Ishikawa (cell line): Measurements from ENCODE around the gene BPHL.

ENCODE experiments used
- CREB1 ChIP-seq: IDR thresholded peaks from 2 replicates; pipeline ENCODE4 v1.6.1; 2012; ENCODE audit warnings: low read depth
- EGR1 ChIP-seq: IDR thresholded peaks from 2 replicates; pipeline ENCODE4 v1.6.1; 2012
- FOXM1 ChIP-seq: IDR thresholded peaks from 2 replicates; pipeline ENCODE4 v1.6.1; 2012; ENCODE audit warnings: low read depth, borderline replicate concordance
- NFIC ChIP-seq: IDR thresholded peaks from 2 replicates; pipeline ENCODE4 v1.6.1; 2012
- RAD21 ChIP-seq: IDR thresholded peaks from 2 replicates; pipeline ENCODE4 v1.6.1; 2012; ENCODE audit warnings: low read depth
- TAF1 ChIP-seq: IDR thresholded peaks from 2 replicates; pipeline ENCODE4 v1.6.1; 2012; ENCODE audit warnings: low read depth, mild to moderate bottlenecking
- TEAD4 ChIP-seq: IDR thresholded peaks from 2 replicates; pipeline ENCODE4 v1.6.1; 2012
- YY1 ChIP-seq: IDR thresholded peaks from 2 replicates; pipeline ENCODE4 v1.6.1; 2012; ENCODE audit warnings: low read depth
- ZBTB7A ChIP-seq: IDR thresholded peaks from 2 replicates; pipeline ENCODE4 v1.6.1; 2012; ENCODE audit warnings: low read depth
- TF ChIP-seq, protein P1 (sequence below): IDR thresholded peaks from 2 replicates; pipeline ENCODE4 v1.6.1; 2012; ENCODE audit warnings: low read depth, mild to moderate bottlenecking
- TF ChIP-seq, protein P2 (sequence below): IDR thresholded peaks from 2 replicates; pipeline ENCODE4 v1.6.1; 2012
- TF ChIP-seq, protein P3 (sequence below): IDR thresholded peaks from 2 replicates; pipeline ENCODE4 v1.6.1; 2012

DNA sequence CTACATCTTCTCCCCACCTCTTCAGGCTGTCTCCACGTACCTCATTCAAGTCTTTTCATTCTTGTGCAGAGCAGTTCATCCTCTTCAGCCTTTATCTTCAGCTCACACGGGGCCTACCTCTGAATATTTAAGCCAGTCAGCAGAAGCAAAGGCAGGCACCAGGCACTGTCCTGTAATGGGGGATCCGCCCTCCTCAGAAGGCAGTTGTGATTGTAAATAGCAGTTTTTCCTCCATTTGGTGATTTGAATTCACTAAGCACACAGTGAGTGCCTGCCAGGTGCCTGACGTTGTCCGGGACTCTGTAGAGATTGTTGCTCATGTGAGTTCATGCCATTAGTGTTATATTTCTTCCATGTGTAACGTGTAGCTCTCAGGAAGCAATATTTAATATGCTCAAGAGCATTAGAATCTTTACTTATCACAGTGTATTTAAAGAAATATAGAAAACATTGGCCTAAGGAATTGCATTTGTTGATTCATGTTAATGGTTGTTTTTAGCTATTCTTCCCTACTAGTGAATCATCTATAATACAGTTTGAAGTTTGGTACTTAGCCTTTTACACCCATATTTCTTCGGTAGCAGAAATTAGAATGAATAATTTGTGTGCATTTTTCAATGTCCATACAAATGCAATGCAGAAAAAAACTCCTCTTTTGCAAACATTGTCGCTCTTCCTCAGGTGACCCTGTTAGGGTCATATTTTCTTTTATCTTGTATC is 17.9 kb downstream of the BPHL start:
- no peak for TF ChIP-seq CREB1
- TF ChIP-seq NFIC: no peak
- no peak for TF ChIP-seq TEAD4
- no peak for TF ChIP-seq ZBTB7A
- no peak for TF ChIP-seq TAF1
- TF ChIP-seq, protein P1, sequence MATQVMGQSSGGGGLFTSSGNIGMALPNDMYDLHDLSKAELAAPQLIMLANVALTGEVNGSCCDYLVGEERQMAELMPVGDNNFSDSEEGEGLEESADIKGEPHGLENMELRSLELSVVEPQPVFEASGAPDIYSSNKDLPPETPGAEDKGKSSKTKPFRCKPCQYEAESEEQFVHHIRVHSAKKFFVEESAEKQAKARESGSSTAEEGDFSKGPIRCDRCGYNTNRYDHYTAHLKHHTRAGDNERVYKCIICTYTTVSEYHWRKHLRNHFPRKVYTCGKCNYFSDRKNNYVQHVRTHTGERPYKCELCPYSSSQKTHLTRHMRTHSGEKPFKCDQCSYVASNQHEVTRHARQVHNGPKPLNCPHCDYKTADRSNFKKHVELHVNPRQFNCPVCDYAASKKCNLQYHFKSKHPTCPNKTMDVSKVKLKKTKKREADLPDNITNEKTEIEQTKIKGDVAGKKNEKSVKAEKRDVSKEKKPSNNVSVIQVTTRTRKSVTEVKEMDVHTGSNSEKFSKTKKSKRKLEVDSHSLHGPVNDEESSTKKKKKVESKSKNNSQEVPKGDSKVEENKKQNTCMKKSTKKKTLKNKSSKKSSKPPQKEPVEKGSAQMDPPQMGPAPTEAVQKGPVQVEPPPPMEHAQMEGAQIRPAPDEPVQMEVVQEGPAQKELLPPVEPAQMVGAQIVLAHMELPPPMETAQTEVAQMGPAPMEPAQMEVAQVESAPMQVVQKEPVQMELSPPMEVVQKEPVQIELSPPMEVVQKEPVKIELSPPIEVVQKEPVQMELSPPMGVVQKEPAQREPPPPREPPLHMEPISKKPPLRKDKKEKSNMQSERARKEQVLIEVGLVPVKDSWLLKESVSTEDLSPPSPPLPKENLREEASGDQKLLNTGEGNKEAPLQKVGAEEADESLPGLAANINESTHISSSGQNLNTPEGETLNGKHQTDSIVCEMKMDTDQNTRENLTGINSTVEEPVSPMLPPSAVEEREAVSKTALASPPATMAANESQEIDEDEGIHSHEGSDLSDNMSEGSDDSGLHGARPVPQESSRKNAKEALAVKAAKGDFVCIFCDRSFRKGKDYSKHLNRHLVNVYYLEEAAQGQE: no peak
- TF ChIP-seq EGR1: no peak
- TF ChIP-seq RAD21: no peak
- TF ChIP-seq, protein P2, sequence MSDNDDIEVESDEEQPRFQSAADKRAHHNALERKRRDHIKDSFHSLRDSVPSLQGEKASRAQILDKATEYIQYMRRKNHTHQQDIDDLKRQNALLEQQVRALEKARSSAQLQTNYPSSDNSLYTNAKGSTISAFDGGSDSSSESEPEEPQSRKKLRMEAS: no peak
- TF ChIP-seq, protein P3, sequence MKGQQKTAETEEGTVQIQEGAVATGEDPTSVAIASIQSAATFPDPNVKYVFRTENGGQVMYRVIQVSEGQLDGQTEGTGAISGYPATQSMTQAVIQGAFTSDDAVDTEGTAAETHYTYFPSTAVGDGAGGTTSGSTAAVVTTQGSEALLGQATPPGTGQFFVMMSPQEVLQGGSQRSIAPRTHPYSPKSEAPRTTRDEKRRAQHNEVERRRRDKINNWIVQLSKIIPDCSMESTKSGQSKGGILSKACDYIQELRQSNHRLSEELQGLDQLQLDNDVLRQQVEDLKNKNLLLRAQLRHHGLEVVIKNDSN: no peak
- TF ChIP-seq YY1: no peak
- no peak for TF ChIP-seq FOXM1
